HS-27A (cell line): Measurements from ENCODE around the gene KLF13.

Experiments
- DNase-seq: peaks from one replicate; pipeline ENCODE4 v3.0.0-alpha.2; 2012; ENCODE audit warnings: low read depth, missing footprints

Gene KLF13

GRCh38 chr15:31332020-31332680, 5.5 kb downstream of the KLF13 start:
- no peak for DNase-seq

GRCh38 chr15:31332681-31333071, 6.0 kb downstream of the KLF13 start:
- no peak for DNase-seq

GRCh38 chr15:31333119-31333518, 6.5 kb downstream of the KLF13 start:
- DNase-seq: no peak

GRCh38 chr15:31333820-31334219, 7.2 kb downstream of the KLF13 start:
- DNase-seq: no peak

- DNase-seq: no peak
These were observed 9.5 kb downstream of the KLF13 start for GRCh38 chr15:31335989-31336592.

- DNase-seq: no peak
These were observed 10.1 kb downstream of the KLF13 start for GRCh38 chr15:31336593-31337295.

- no peak for DNase-seq
These were observed 10.9 kb downstream of the KLF13 start for GRCh38 chr15:31337352-31338031.

GRCh38 chr15:31338318-31338878, 11.8 kb downstream of the KLF13 start:
- no peak for DNase-seq

- DNase-seq: no peak
These were observed 12.4 kb downstream of the KLF13 start for GRCh38 chr15:31338879-31339557.

- DNase-seq: no peak
These were observed 12.9 kb downstream of the KLF13 start for GRCh38 chr15:31339558-31339895.

GRCh38 chr15:31340047-31340446, 13.4 kb downstream of the KLF13 start:
- no peak for DNase-seq

GRCh38 chr15:31340592-31340991, 14.0 kb downstream of the KLF13 start:
- DNase-seq: no peak

GRCh38 chr15:31341071-31341470, 14.4 kb downstream of the KLF13 start:
- DNase-seq: no peak

- no peak for DNase-seq
These were observed 15.0 kb downstream of the KLF13 start for GRCh38 chr15:31341496-31342195.

- no peak for DNase-seq
These were observed 15.7 kb downstream of the KLF13 start for GRCh38 chr15:31342381-31342780.

- no peak for DNase-seq
These were observed 16.4 kb downstream of the KLF13 start for GRCh38 chr15:31342781-31343626.

- DNase-seq: no peak
These were observed 17.2 kb downstream of the KLF13 start for GRCh38 chr15:31343831-31344230.

GRCh38 chr15:31344266-31344665, 17.6 kb downstream of the KLF13 start:
- DNase-seq: no peak

- no peak for DNase-seq
These were observed 18.4 kb downstream of the KLF13 start for GRCh38 chr15:31344823-31345605.
